ENCODE results near the gene MRPS31.
"Not testable (repeated sequence)": the region's sequence is repeated elsewhere in the genome, so short reads cannot be mapped to it uniquely, and the experiment has no call there.

MRPS31 gene

GRCh38 chr13:40762849-40763248, 8.1 kb downstream of the MRPS31 start:
- DNase-seq (ENCODE audit: low read depth, low spot score): no peak

- no peak for DNase-seq (ENCODE audit: low read depth, low spot score)
Measured at GRCh38 chr13:40758811-40759210, 12.2 kb downstream of the MRPS31 start.

- no peak for DNase-seq (ENCODE audit: low read depth, low spot score)
Measured at GRCh38 chr13:40756042-40756441, 14.9 kb downstream of the MRPS31 start.

- no peak for DNase-seq (ENCODE audit: low read depth, low spot score)
Measured at GRCh38 chr13:40755082-40755700, 15.8 kb downstream of the MRPS31 start.

GRCh38 chr13:40749327-40749726, 21.7 kb downstream of the MRPS31 start:
- no peak for DNase-seq (ENCODE audit: low read depth, low spot score)

- not testable (repeated sequence) for DNase-seq (ENCODE audit: low read depth, low spot score)
Measured at GRCh38 chr13:40735232-40735548, 35.8 kb downstream of the MRPS31 start.

GRCh38 chr13:40734536-40735231, 36.3 kb downstream of the MRPS31 start:
- DNase-seq (ENCODE audit: low read depth, low spot score): peak; percentile 42

GRCh38 chr13:40732658-40733057, 38.3 kb downstream of the MRPS31 start:
- no peak for DNase-seq (ENCODE audit: low read depth, low spot score)

- DNase-seq (ENCODE audit: low read depth, low spot score): no peak
Measured at GRCh38 chr13:40728595-40728994, 42.4 kb downstream of the MRPS31 start.

GRCh38 chr13:40714433-40714832, 56.6 kb downstream of the MRPS31 start:
- DNase-seq (ENCODE audit: low read depth, low spot score): not testable (repeated sequence)

- DNase-seq (ENCODE audit: low read depth, low spot score): no peak
Measured at GRCh38 chr13:40706439-40706838, 64.6 kb downstream of the MRPS31 start.

GRCh38 chr13:40697711-40698110, 73.3 kb downstream of the MRPS31 start:
- no peak for DNase-seq (ENCODE audit: low read depth, low spot score)

GRCh38 chr13:40694426-40694825, 76.6 kb downstream of the MRPS31 start:
- DNase-seq (ENCODE audit: low read depth, low spot score): no peak

- no peak for DNase-seq (ENCODE audit: low read depth, low spot score)
Measured at GRCh38 chr13:40692946-40693345, 78.0 kb downstream of the MRPS31 start.

GRCh38 chr13:40688781-40689180, 82.2 kb downstream of the MRPS31 start:
- no peak for DNase-seq (ENCODE audit: low read depth, low spot score)

GRCh38 chr13:40682449-40683240, 88.3 kb downstream of the MRPS31 start:
- DNase-seq (ENCODE audit: low read depth, low spot score): no peak

- DNase-seq (ENCODE audit: low read depth, low spot score): peak; percentile 71
Measured at GRCh38 chr13:40681341-40682146, 89.4 kb downstream of the MRPS31 start.

- DNase-seq (ENCODE audit: low read depth, low spot score): peak; percentile 92
Measured at GRCh38 chr13:40680659-40681323, 90.2 kb downstream of the MRPS31 start.

GRCh38 chr13:40679480-40679985, 91.5 kb downstream of the MRPS31 start:
- no peak for DNase-seq (ENCODE audit: low read depth, low spot score)

All from ELF-1 (cell line).